NCI-H524 treated with DMSO at 0.1 percent for 48 hours (cell line): ENCODE measurements around the gene PRMT9.

Experiments
- DNase-seq: peaks from one replicate; lab custom pipeline; 2025; lab: John Stamatoyannopoulos, UW

PRMT9 gene

GRCh38 chr4:147617841-147618691, 65.9 kb downstream of the PRMT9 start:
- no peak for DNase-seq

GRCh38 chr4:147617173-147617840, 66.7 kb downstream of the PRMT9 start, which contains the start of gene TMEM184C:
TSS of gene TMEM184C (plus strand) at chr4:147617397. CDS start at chr4:147617957, 560 bp downstream.
- peak; percentile 79 for DNase-seq

GRCh38 chr4:147616849-147617172, 67.2 kb downstream of the PRMT9 start:
- no peak for DNase-seq

GRCh38 chr4:147610686-147611085, 73.3 kb downstream of the PRMT9 start:
- DNase-seq: no peak

GRCh38 chr4:147607471-147607870, 76.5 kb downstream of the PRMT9 start:
- no peak for DNase-seq

GRCh38 chr4:147605499-147605898, 78.5 kb downstream of the PRMT9 start:
- DNase-seq: no peak

- DNase-seq: no peak
Observed at GRCh38 chr4:147599769-147600168, 84.2 kb downstream of the PRMT9 start.

GRCh38 chr4:147599206-147599605, 84.8 kb downstream of the PRMT9 start:
- DNase-seq: no peak

GRCh38 chr4:147597561-147597960, 86.4 kb downstream of the PRMT9 start:
- DNase-seq: no peak

GRCh38 chr4:147596981-147597380, 87.0 kb downstream of the PRMT9 start:
- DNase-seq: no peak

GRCh38 chr4:147596377-147596776, 87.6 kb downstream of the PRMT9 start:
- DNase-seq: no peak

GRCh38 chr4:147594578-147594977, 89.4 kb downstream of the PRMT9 start:
- DNase-seq: no peak

GRCh38 chr4:147594107-147594506, 89.9 kb downstream of the PRMT9 start:
- DNase-seq: no peak

GRCh38 chr4:147591106-147591505, 92.9 kb downstream of the PRMT9 start:
- DNase-seq: no peak

- no peak for DNase-seq
Observed at GRCh38 chr4:147590249-147590920, 93.6 kb downstream of the PRMT9 start.

GRCh38 chr4:147589586-147589985, 94.4 kb downstream of the PRMT9 start:
- DNase-seq: no peak
